ENCODE measurements around the gene DCUN1D2. TPM values are rescaled to one million over a fixed set of nuclear protein-coding genes. Genes with fewer than 3 reads are reported as not detected.

The DCUN1D2 gene
- total and polyA plus RNA-seq, 10 of the 15 experiments (the other 5 are each of a cell fraction or from before 2014, with no cell fraction given), result 2.5 to 23.6 (median 9.3) TPM

DNA sequence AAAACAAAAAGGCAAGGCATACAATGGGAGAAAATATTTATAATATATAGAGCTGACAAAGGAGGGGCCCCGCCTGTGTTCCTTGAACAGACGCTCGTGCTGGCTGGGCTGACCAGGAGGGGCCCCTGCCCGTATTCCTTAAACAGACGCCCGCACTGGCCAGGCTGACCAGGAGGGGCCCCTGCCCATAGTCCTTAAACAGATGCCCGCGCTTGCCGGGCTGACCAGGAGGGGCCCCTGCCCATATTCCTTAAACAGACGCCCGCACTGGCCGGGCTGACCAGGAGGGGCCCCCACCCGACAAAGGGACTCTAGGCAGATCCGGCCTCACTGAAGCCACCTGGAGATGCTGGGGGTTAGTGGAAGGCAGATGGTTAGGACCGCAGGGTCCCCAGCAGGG, 46.5 kb downstream of the DCUN1D2 start (continued):
- TF ChIP-seq, protein P1, sequence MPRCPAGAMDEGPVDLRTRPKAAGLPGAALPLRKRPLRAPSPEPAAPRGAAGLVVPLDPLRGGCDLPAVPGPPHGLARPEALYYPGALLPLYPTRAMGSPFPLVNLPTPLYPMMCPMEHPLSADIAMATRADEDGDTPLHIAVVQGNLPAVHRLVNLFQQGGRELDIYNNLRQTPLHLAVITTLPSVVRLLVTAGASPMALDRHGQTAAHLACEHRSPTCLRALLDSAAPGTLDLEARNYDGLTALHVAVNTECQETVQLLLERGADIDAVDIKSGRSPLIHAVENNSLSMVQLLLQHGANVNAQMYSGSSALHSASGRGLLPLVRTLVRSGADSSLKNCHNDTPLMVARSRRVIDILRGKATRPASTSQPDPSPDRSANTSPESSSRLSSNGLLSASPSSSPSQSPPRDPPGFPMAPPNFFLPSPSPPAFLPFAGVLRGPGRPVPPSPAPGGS (IDR thresholded peaks at IDR 0.05; ENCODE audit: borderline replicate concordance, insufficient read depth, low read depth, low read length, poor library complexity, severe bottlenecking), result no peak
- TF ChIP-seq HDGF (IDR thresholded peaks at IDR 0.05) (no peak), EED (IDR thresholded peaks at IDR 0.05; ENCODE audit: low read depth) (no peak)

DNA sequence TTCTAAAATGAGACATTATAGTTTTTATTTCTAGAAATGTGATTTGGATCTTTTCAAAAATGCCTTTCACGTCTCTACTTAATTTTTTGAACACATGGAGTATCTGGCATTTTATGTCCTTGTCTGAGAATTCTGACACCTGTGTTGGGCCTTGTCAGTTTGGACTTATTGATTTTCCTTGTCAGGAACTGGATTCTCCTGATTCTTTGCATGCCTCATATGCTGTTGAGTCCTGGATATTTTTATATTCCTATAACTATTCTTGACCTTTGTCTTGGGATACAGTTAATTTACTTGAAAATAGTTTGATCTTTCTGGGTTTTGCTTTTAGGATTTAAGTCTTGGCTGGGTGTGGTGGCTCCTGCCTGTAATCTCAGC, 47.5 kb downstream of the DCUN1D2 start:
- H3K4me1 ChIP-seq (ENCODE audit: control insufficient read depth, insufficient read depth, low read length), result peaks cover 9% of the 10 kb centered on the region
- intact Hi-C loops (cut with micrococcal nuclease; ENCODE audit: unreplicated experiment) (no loop called here), in situ Hi-C loops (cut with MboI) (no loop called here)
- BruUV-seq (replicated peaks), result no TSS peak
- FAIRE-seq, result no peak
- POLR2A ChIA-PET, result interaction anchor here (0.6 kb wide), 1 partner anchor 33 kb away, joined by 3 read pairs; no protein-coding TSS in a partner anchor
- no peaks in the 10 kb centered on the region for H4K20me1 ChIP-seq (ENCODE audit: control insufficient read depth, insufficient read depth)
- H3K36me3 ChIP-seq (ENCODE audit: control insufficient read depth in 2 of 2, insufficient read depth in 2 of 2, low read length in 1 of 2), result no peaks in the 10 kb centered on the region
- RAD21 ChIA-PET (ENCODE audit: unreplicated experiment), result no interaction called here
- no peak overlapping the region for H3K27ac ChIP-seq (ENCODE audit: control insufficient read depth, insufficient read depth)
- H3K4me2 ChIP-seq (ENCODE audit: control insufficient read depth, insufficient read depth), result no peak overlapping the region
- no peak overlapping the region for H3K4me3 ChIP-seq
- SMC1A ChIA-PET (ENCODE audit: uncharacterized antibody, unreplicated experiment), result no interaction called here
- no peak overlapping the region for H2AFZ ChIP-seq (ENCODE audit: control insufficient read depth, low read depth, low read length)
- H3K9ac ChIP-seq (ENCODE audit: control insufficient read depth, insufficient read depth, low read length), result no peak overlapping the region
- H3K9me3 ChIP-seq (replicated peaks; ENCODE audit: control insufficient read depth, insufficient read depth, low read length), result no peaks in the 10 kb centered on the region; the same call in 2 of the 3 replicates
- H3K27me3 ChIP-seq (replicated peaks in 1 of 2; ENCODE audit: control insufficient read depth in 2 of 2, insufficient read depth in 2 of 2, low read length in 1 of 2), result no peaks in the 10 kb centered on the region
- CTCF ChIA-PET, result no interaction called here
- TF ChIP-seq MEF2B (IDR thresholded peaks at IDR 0.05; ENCODE audit: partially characterized antibody, poor library complexity, severe bottlenecking) (no peak), SMC3 (IDR thresholded peaks at IDR 0.05; ENCODE audit: borderline replicate concordance, low read length) (no peak), STAT3 (IDR thresholded peaks at IDR 0.05; ENCODE audit: low read depth, low read length) (no peak), POLR2AphosphoS2 (IDR thresholded peaks at IDR 0.05; ENCODE audit: low read depth, low read length) (no peak), RAD21 (IDR thresholded peaks at IDR 0.05; ENCODE audit: insufficient read depth, low read depth, low read length) (no peak), SRF (IDR thresholded peaks at IDR 0.05; ENCODE audit: low read depth in 2 of 2, low read length in 2 of 2) (no peak), EP300 (IDR thresholded peaks at IDR 0.05; ENCODE audit: borderline replicate concordance in 1 of 2, control insufficient read depth in 1 of 2, low read depth in 2 of 2, low read length in 2 of 2) (no peak), FOS (IDR thresholded peaks at IDR 0.05; ENCODE audit: borderline replicate concordance, extremely low read depth, insufficient read length) (no peak), RCOR1 (conservative IDR thresholded peaks at IDR 0.05; ENCODE audit: low read depth, low read length) (no peak), SMAD1 (IDR thresholded peaks at IDR 0.05; ENCODE audit: low read depth, partially characterized antibody) (no peak), CBX5 (IDR thresholded peaks at IDR 0.05; ENCODE audit: low read depth) (no peak), TCF7 (IDR thresholded peaks at IDR 0.05; ENCODE audit: borderline replicate concordance) (no peak), NFYB (IDR thresholded peaks at IDR 0.05; ENCODE audit: insufficient read depth, low read depth, low read length) (no peak), ZZZ3 (IDR thresholded peaks at IDR 0.05; ENCODE audit: control insufficient read depth, insufficient read length, low read depth) (no peak), NRF1 (conservative IDR thresholded peaks at IDR 0.05; ENCODE audit: low read depth, low read length) (no peak), MTA3 (IDR thresholded peaks at IDR 0.05; ENCODE audit: borderline replicate concordance, low read length) (no peak), ZNF622 (IDR thresholded peaks at IDR 0.05) (no peak), IKZF2 (IDR thresholded peaks at IDR 0.05) (no peak), CBX3 (IDR thresholded peaks at IDR 0.05; ENCODE audit: borderline replicate concordance, low read depth) (no peak)
- TF ChIP-seq, protein P2, sequence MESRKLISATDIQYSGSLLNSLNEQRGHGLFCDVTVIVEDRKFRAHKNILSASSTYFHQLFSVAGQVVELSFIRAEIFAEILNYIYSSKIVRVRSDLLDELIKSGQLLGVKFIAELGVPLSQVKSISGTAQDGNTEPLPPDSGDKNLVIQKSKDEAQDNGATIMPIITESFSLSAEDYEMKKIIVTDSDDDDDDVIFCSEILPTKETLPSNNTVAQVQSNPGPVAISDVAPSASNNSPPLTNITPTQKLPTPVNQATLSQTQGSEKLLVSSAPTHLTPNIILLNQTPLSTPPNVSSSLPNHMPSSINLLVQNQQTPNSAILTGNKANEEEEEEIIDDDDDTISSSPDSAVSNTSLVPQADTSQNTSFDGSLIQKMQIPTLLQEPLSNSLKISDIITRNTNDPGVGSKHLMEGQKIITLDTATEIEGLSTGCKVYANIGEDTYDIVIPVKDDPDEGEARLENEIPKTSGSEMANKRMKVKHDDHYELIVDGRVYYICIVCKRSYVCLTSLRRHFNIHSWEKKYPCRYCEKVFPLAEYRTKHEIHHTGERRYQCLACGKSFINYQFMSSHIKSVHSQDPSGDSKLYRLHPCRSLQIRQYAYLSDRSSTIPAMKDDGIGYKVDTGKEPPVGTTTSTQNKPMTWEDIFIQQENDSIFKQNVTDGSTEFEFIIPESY (IDR thresholded peaks at IDR 0.05), result no peak
- H3K79me2 ChIP-seq (ENCODE audit: control insufficient read depth, insufficient read depth, low read length), result no peaks in the 10 kb centered on the region
- DNase-seq (ENCODE audit: low read depth, low spot score), result no peak
- WGBS (ENCODE audit: insufficient coverage, insufficient replicate concordance, low lambda C conversion rate, missing lambda C conversion rate), result 43% methylated on average over 1 of the region's 1 CpG
- no peak for ATAC-seq
